ENCODE results near the gene ACADS.

GRCh38 chr12:120738252-120739030, 12.8 kb downstream of the ACADS start:
- TF ChIP-seq RBBP5 (IDR thresholded peaks at IDR 0.05; ENCODE audit: borderline replicate concordance, low read depth, low read length) (no peak), SP1 (IDR thresholded peaks at IDR 0.05; ENCODE audit: low read depth, low read length) (no peak), CTCF (IDR thresholded peaks at IDR 0.05; ENCODE audit: control extremely low read depth in 1 of 3, insufficient read depth in 1 of 3, low read depth in 1 of 3, low read length in 3 of 3) (no peak), RNF2 (IDR thresholded peaks at IDR 0.05; ENCODE audit: borderline replicate concordance, low read depth, low read length, missing control alignments, poor library complexity, severe bottlenecking) (no peak), POLR2A (IDR thresholded peaks at IDR 0.05; ENCODE audit: control extremely low read depth in 1 of 2, low read depth in 2 of 2, low read length in 2 of 2) (no peak), KDM1A (IDR thresholded peaks at IDR 0.05; ENCODE audit: borderline replicate concordance, low read length) (no peak)
